Spleen (tissue), 7 donors: Measurements from ENCODE around the gene SV2C.

Experiments used
- CTCF ChIP-seq, 11 experiments: fragments of 200-600 bp in 7 of 11; fragments of 450-650 bp in 4 of 11; sonication (generic) in 4 of 11; IDR thresholded peaks in 8 of 11; conservative IDR thresholded peaks in 3 of 11; 1 replicate in 7 of 11; 2 replicates in 4 of 11; pipeline versions ENCODE4 v1.4.0 to v1.8.0; 2016 to 2021; ENCODE audit warnings: antibody characterized with exemption in 11 of 11, inconsistent platforms in 4 of 11, mild to moderate bottlenecking in 1 of 11
- POLR2A ChIP-seq, 3 donors: fragments of 450-650 bp; IDR thresholded peaks; one replicate each; pipeline ENCODE4 v1.5.1; 2017; ENCODE audit warnings: antibody characterized with exemption in 3 of 3, mild to moderate bottlenecking in 1 of 3
- POLR2AphosphoS5 ChIP-seq, 3 donors: sonication (generic); formaldehyde crosslinking; IDR thresholded peaks; one replicate each; pipeline ENCODE4 v1.5.1; 2017; ENCODE audit warnings: antibody characterized with exemption in 3 of 3
- donor health status: DM: no; HTN: no; CAD: no; lungs with moderate emphysema.
- donor health status: DM: no; HTN: no; CAD: no.
- donor health status: DM: no; HTN: no; CAD: no.

GRCh38 chr5:76298852-76299251 lies 215.7 kb downstream of the SV2C start:
- no peak for TF ChIP-seq CTCF (IDR thresholded peaks at IDR 0.05 in 8 of 11, conservative IDR thresholded peaks at IDR 0.05 in 3 of 11)
- no peak for TF ChIP-seq POLR2AphosphoS5 (IDR thresholded peaks at IDR 0.05)
- no peak for TF ChIP-seq POLR2A (IDR thresholded peaks at IDR 0.05)
